DND-41 (cell line): ENCODE results near the gene ASB17.

Experiments used
- ATAC-seq: fragments of 200-7000 bp; cut with Tn5 transposase; 3 replicates; pipeline ENCODE4 v1.9.1; 2021; ENCODE audit warnings: low read depth; ENCODE audit not compliant: insufficient read depth
- DNase-seq: peaks from one replicate; pipeline ENCODE4 v3.0.0-alpha.2; 2020
- H2AFZ ChIP-seq: 2 replicates; pipeline ENCODE4 v1.6.0; 2012; ENCODE audit warnings: low read depth, low read length
- H3K27ac ChIP-seq: 2 replicates; pipeline ENCODE4 v1.5.1; 2012; ENCODE audit warnings: low read length, inconsistent platforms
- H3K27me3 ChIP-seq: fragments of 200-600 bp; sonication (generic); 2 replicates; pipeline ENCODE4 v1.6.0; 2012; ENCODE audit warnings: low read length, mild to moderate bottlenecking, inconsistent platforms; ENCODE audit not compliant: insufficient read depth, poor library complexity
- H3K36me3 ChIP-seq: 2 replicates; pipeline ENCODE4 v1.5.1; 2012; ENCODE audit warnings: low read length, inconsistent platforms; ENCODE audit not compliant: insufficient read depth
- H3K4me1 ChIP-seq: 2 replicates; pipeline ENCODE4 v1.5.1; 2012; ENCODE audit warnings: mild to moderate bottlenecking, low read length; ENCODE audit not compliant: insufficient read depth
- H3K4me2 ChIP-seq: 2 replicates; pipeline ENCODE4 v1.6.0; 2012; ENCODE audit warnings: mild to moderate bottlenecking, moderate library complexity, low read length, inconsistent platforms; ENCODE audit not compliant: insufficient read depth
- H3K4me3 ChIP-seq, 2 experiments: fragments of 200-600 bp in 1 of 2; shearing (Covaris generic) in 1 of 2; 2 replicates each; pipeline ENCODE4 v1.5.1; 2012 to 2016; ENCODE audit warnings: inconsistent platforms in 2 of 2, low read length in 2 of 2, mild to moderate bottlenecking in 2 of 2, low read depth in 1 of 2, moderate library complexity in 1 of 2
- H3K79me2 ChIP-seq: 2 replicates; pipeline ENCODE4 v1.6.0; 2012; ENCODE audit warnings: low read length, inconsistent platforms; ENCODE audit not compliant: insufficient read depth
- H3K9ac ChIP-seq: 2 replicates; pipeline ENCODE4 v1.6.0; 2012; ENCODE audit warnings: low read depth, mild to moderate bottlenecking, inconsistent platforms, low read length, moderate library complexity
- H3K9me3 ChIP-seq: 2 replicates; pipeline ENCODE4 v1.5.1; 2012; ENCODE audit warnings: low read length, moderate library complexity, mild to moderate bottlenecking, inconsistent platforms; ENCODE audit not compliant: insufficient read depth, severe bottlenecking
- H4K20me1 ChIP-seq: 2 replicates; pipeline ENCODE4 v1.6.0; 2012; ENCODE audit warnings: low read length; ENCODE audit not compliant: insufficient read depth
- CTCF ChIP-seq: IDR thresholded peaks from 2 replicates; pipeline ENCODE4 v1.5.1; 2012; ENCODE audit warnings: borderline replicate concordance, low read length, moderate library complexity, mild to moderate bottlenecking; ENCODE audit not compliant: poor library complexity, severe bottlenecking; ENCODE audit errors: extremely low read depth
- EZH2 ChIP-seq: IDR thresholded peaks from 3 replicates; pipeline ENCODE4 v1.6.1; 2012; ENCODE audit warnings: borderline replicate concordance, low read depth, mild to moderate bottlenecking, moderate library complexity, low read length, inconsistent platforms; ENCODE audit not compliant: severe bottlenecking

ASB17 gene

GRCh38 chr1:75901371-75901770 lies 30.8 kb downstream of the ASB17 start:
- ATAC-seq (no peak), DNase-seq (no peak)
- H3K36me3 ChIP-seq: no peaks in the 10 kb centered on the region
- no peak overlapping the region for H3K9ac ChIP-seq
- no peaks in the 10 kb centered on the region for H3K79me2 ChIP-seq
- no peak overlapping the region for H3K4me2 ChIP-seq
- no peak overlapping the region for H2AFZ ChIP-seq
- no peaks in the 10 kb centered on the region for H3K9me3 ChIP-seq
- no peaks in the 10 kb centered on the region for H3K4me1 ChIP-seq
- H4K20me1 ChIP-seq: no peaks in the 10 kb centered on the region
- H3K27ac ChIP-seq: no peak overlapping the region
- H3K27me3 ChIP-seq: no peaks in the 10 kb centered on the region
- H3K4me3 ChIP-seq: no peak overlapping the region
- TF ChIP-seq CTCF (no peak), EZH2 (no peak)

- Histone ChIP-seq H3K9me3 (no peaks in the 10 kb centered on the region), H3K4me2 (no peak overlapping the region), H3K79me2 (no peaks in the 10 kb centered on the region), H3K4me3 (no peak overlapping the region), H3K9ac (no peak overlapping the region), H3K4me1 (no peaks in the 10 kb centered on the region), H3K27me3 (no peaks in the 10 kb centered on the region), H3K27ac (no peak overlapping the region), H4K20me1 (no peaks in the 10 kb centered on the region), H2AFZ (no peak overlapping the region), H3K36me3 (no peaks in the 10 kb centered on the region)
- DNase-seq (no peak), ATAC-seq (no peak)
- TF ChIP-seq EZH2: no peak
Observed at GRCh38 chr1:75884437-75884836, 47.8 kb downstream of the ASB17 start.

- Histone ChIP-seq H3K27ac (no peak overlapping the region), H3K4me1 (no peaks in the 10 kb centered on the region), H3K4me2 (no peak overlapping the region), H3K9me3 (no peaks in the 10 kb centered on the region), H3K27me3 (no peaks in the 10 kb centered on the region), H4K20me1 (no peaks in the 10 kb centered on the region), H2AFZ (no peak overlapping the region), H3K79me2 (no peaks in the 10 kb centered on the region), H3K36me3 (no peaks in the 10 kb centered on the region), H3K4me3 (no peak overlapping the region), H3K9ac (no peak overlapping the region)
- no peak for ATAC-seq
- no peak for TF ChIP-seq CTCF
- no peak for TF ChIP-seq EZH2
- no peak for DNase-seq
Observed at GRCh38 chr1:75879985-75880384, 52.2 kb downstream of the ASB17 start.

- H3K4me3 ChIP-seq: no peak overlapping the region
- H3K27ac ChIP-seq: no peak overlapping the region
- H3K36me3 ChIP-seq: no peaks in the 10 kb centered on the region
- DNase-seq (no peak), ATAC-seq (no peak)
- no peak overlapping the region for H3K9ac ChIP-seq
- H3K27me3 ChIP-seq: no peaks in the 10 kb centered on the region
- no peak for TF ChIP-seq EZH2
- TF ChIP-seq CTCF: no peak
- H3K4me2 ChIP-seq: no peak overlapping the region
- no peak overlapping the region for H2AFZ ChIP-seq
- no peaks in the 10 kb centered on the region for H4K20me1 ChIP-seq
- H3K9me3 ChIP-seq: no peaks in the 10 kb centered on the region
- H3K4me1 ChIP-seq: no peaks in the 10 kb centered on the region
- no peaks in the 10 kb centered on the region for H3K79me2 ChIP-seq
Observed at GRCh38 chr1:75870951-75871350, 61.3 kb downstream of the ASB17 start.
